HepG2 (cell line): ENCODE data around the gene RGS19. TPM values are rescaled to one million over a fixed set of nuclear protein-coding genes. Genes with fewer than 3 reads are reported as not detected.
A peak's percentile ranks its signal among the peaks of the same experiment; 100 is the strongest.

Experiments
- AHDC1 ChIP-seq: sonication (generic); formaldehyde crosslinking; IDR thresholded peaks from 2 replicates; pipeline ENCODE4 v1.5.1; 2020; ENCODE audit warnings: mild to moderate bottlenecking, missing genetic modification reagents, borderline replicate concordance
- CHCHD3 ChIP-seq: sonication (generic); formaldehyde crosslinking; IDR thresholded peaks from 2 replicates; pipeline ENCODE4 v1.8.0; 2022; ENCODE audit warnings: mild to moderate bottlenecking, missing genetic modification reagents, moderate library complexity
- DBP ChIP-seq: sonication (generic); formaldehyde crosslinking; IDR thresholded peaks from 2 replicates; pipeline ENCODE4 v1.4.0; 2020; ENCODE audit warnings: missing genetic modification reagents; ENCODE audit errors: not compliant biosample characterization
- HNRNPH1 ChIP-seq: fragments of 200-400 bp; formaldehyde crosslinking; optimal IDR thresholded peaks from 2 replicates; pipeline ENCODE3; 2017; ENCODE audit warnings: mild to moderate bottlenecking, low read depth, low read length
- KLF6 ChIP-seq: IDR thresholded peaks from 2 replicates; pipeline ENCODE4 v1.8.0; 2016; ENCODE audit warnings: missing biosample characterization, missing genetic modification reagents
- ZBTB14 ChIP-seq: sonication (generic); formaldehyde crosslinking; IDR thresholded peaks from 2 replicates; pipeline ENCODE4 v1.4.0; 2020; ENCODE audit warnings: missing genetic modification reagents
- ZBTB34 ChIP-seq: sonication (generic); formaldehyde crosslinking; IDR thresholded peaks from 2 replicates; pipeline ENCODE4 v1.8.0; 2022; ENCODE audit warnings: mild to moderate bottlenecking, missing genetic modification reagents
- ZNF574 ChIP-seq: sonication (generic); formaldehyde crosslinking; IDR thresholded peaks from 2 replicates; pipeline ENCODE4 v1.4.0; 2020; ENCODE audit warnings: missing genetic modification reagents
- ZNF687 ChIP-seq: sonication (generic); formaldehyde crosslinking; IDR thresholded peaks from 2 replicates; pipeline ENCODE4 v1.5.1; 2020; ENCODE audit warnings: mild to moderate bottlenecking, missing genetic modification reagents, moderate library complexity
- ZNF841 ChIP-seq: sonication (generic); formaldehyde crosslinking; IDR thresholded peaks from 2 replicates; pipeline ENCODE4 v1.8.1; 2023; ENCODE audit warnings: missing genetic modification reagents, borderline replicate concordance
- polyA plus RNA-seq, 8 experiments: library from polyadenylated mRNA; depleted of rRNA in 3 of 8; stranded (reverse) in 7 of 8; unstranded in 1 of 8; fragments of >200 nt; fragmentation: Illumina TruSeq in 4 of 8; extraction: Trizol in 4 of 8; gene quantifications; 2 replicates each; pipeline versions ENCODE4 v1.2.1 to v1.2.3, GENCODE V29; 2011 to 2016; ENCODE audit warnings: low read depth in 4 of 8, missing spikeins in 1 of 8, mixed read lengths in 1 of 8; ENCODE audit not compliant: insufficient read depth in 1 of 8
- total RNA-seq, 5 experiments: library from RNA; depleted of rRNA; stranded (reverse); fragments of >200 nt; fragmentation: Illumina TruSeq; extraction: Trizol; gene quantifications; 2 replicates each; pipeline ENCODE4 v1.2.3, GENCODE V29; 2016; ENCODE audit warnings: low read depth in 1 of 5

RGS19 gene
- total and polyA plus RNA-seq, 2 of the 13 experiments (the other 11 are each of a cell fraction or from before 2014, with no cell fraction given), result 10.7 to 11.9 TPM

- TF ChIP-seq ZNF574 (CRISPR knock-in tag), result 0 out of 2 replicates have a peak, but pooled peaks have one; percentile 31
- TF ChIP-seq CHCHD3, result no peak
- no peak for TF ChIP-seq DBP (CRISPR knock-in tag)
- no peak for TF ChIP-seq ZBTB34
- no peak for TF ChIP-seq ZNF687 (CRISPR knock-in tag)
- no peak for TF ChIP-seq KLF6 (CRISPR knock-in tag)
- TF ChIP-seq ZNF841 (CRISPR knock-in tag), result no peak
- no peak for TF ChIP-seq HNRNPH1
- TF ChIP-seq ZBTB14, result peak; percentile 50; the same call in 1 of the 2 replicates
- no peak for TF ChIP-seq AHDC1
These were observed 22.8 kb downstream of the RGS19 start (continued) for GRCh38 chr20:64056639-64056888.
